Sigmoid colon (tissue), 4 donors: Measurements from ENCODE around the gene SH3BP5.

ENCODE experiments used
- EP300 ChIP-seq, 4 donors: sonication (generic); formaldehyde crosslinking; IDR thresholded peaks; one replicate each; pipeline ENCODE4 v1.6.1; 2017; ENCODE audit warnings: antibody characterized with exemption in 4 of 4
- POLR2A ChIP-seq, 2 donors: fragments of 450-650 bp; IDR thresholded peaks; one replicate each; pipeline ENCODE4 v1.6.1; 2016; ENCODE audit warnings: antibody characterized with exemption in 2 of 2, mild to moderate bottlenecking in 2 of 2, moderate library complexity in 2 of 2
- TF ChIP-seq, protein P1 (sequence below), 4 experiments: fragments of 450-650 bp in 3 of 4; fragments of 200-600 bp in 1 of 4; IDR thresholded peaks; one replicate each; pipeline ENCODE4 v1.5.1; 2016 to 2019; ENCODE audit warnings: antibody characterized with exemption in 4 of 4, mild to moderate bottlenecking in 3 of 4, moderate library complexity in 2 of 4

DNA sequence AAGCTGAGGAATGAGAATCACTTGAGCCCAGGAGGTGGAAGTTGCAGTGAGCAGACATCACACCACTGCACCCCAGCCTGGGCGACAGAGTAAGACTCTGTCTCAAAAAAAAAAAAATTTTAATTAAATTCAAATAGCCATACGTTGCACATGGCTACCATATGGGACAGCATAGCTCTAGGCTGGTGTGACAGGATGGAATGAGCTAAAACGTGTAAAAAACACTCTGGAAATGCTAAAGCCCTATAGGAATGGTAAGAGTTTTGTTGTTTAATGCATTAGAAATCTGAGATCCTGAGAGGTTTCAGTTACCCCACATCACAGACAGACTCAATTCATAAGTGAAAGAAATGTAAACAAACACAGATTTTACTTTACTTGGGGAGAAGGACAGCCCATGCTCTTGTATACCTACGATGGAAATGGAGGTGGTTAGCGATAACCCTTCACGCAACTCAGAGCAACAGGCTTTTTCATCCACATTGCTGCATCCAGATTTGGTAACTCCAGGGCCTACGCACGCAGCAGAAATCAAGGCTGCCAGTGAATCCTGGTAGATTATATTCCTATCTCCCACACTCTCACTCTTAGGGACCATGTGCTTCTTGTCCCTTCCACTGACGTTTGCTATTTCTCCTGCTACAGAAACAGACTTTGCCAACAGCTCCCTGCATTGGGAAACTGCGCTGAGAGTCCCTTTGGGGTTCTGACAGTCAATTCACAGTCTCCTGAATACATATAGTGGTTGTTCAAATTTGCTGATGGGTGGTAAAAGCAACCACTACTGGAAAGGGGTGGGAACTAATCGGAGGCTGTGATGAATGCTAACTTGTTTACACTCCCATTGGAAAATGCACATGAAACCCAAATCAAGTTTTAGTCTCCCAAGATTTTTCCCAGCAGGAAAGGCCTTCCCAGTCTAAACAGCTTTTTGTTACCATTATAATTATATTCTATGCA is 3.1 kb downstream of the SH3BP5 start:
- TF ChIP-seq, protein P1, sequence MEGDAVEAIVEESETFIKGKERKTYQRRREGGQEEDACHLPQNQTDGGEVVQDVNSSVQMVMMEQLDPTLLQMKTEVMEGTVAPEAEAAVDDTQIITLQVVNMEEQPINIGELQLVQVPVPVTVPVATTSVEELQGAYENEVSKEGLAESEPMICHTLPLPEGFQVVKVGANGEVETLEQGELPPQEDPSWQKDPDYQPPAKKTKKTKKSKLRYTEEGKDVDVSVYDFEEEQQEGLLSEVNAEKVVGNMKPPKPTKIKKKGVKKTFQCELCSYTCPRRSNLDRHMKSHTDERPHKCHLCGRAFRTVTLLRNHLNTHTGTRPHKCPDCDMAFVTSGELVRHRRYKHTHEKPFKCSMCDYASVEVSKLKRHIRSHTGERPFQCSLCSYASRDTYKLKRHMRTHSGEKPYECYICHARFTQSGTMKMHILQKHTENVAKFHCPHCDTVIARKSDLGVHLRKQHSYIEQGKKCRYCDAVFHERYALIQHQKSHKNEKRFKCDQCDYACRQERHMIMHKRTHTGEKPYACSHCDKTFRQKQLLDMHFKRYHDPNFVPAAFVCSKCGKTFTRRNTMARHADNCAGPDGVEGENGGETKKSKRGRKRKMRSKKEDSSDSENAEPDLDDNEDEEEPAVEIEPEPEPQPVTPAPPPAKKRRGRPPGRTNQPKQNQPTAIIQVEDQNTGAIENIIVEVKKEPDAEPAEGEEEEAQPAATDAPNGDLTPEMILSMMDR (IDR thresholded peaks at IDR 0.05), result no peak
- no peak for TF ChIP-seq EP300 (IDR thresholded peaks at IDR 0.05)
- TF ChIP-seq POLR2A (IDR thresholded peaks at IDR 0.05), result no peak
